Measurements from ENCODE around the gene CFAP251. TPM values are rescaled to one million over a fixed set of nuclear protein-coding genes. Genes with fewer than 3 reads are reported as not detected.
A peak's percentile ranks its signal among the peaks of the same experiment; 100 is the strongest.

CFAP251 gene
- total and polyA plus RNA-seq, 2 of the 8 experiments (the other 6 are each of a cell fraction or from before 2014, with no cell fraction given): 1.8 to 2.9 TPM

DNA sequence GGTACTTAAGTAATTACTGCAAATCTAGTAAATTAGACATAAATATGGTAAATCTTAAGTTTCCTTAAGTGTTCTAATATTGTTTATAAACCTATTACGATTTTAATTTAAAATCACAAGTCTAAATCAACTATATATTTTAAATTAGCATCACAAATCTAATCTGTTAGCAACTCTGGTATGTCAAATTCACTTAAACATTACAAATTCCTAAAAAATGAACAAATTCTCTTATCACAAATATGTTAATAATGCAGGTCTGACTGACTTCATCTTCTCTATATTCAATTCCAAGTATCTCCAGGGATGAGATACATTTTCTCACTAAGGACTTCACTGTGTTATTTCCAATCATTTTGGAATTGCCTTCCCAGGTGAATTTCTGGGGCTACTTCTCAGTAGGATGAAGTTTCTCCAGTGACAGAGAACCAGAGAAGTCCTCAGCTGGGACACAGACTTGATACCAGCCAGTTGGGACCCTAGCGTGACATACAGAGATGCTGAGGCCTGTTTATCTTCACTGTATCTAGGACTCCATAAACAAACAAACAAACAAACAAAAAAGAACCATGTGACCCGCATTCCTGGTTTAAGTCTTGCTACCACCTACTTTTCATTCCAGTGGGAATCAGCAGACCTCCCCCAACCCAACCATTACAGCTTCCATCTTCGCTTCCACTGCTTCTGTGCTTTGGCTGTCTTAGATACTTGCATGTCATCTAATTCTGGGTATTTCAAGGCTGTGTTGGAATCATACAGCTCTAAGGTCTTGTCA is 21.8 kb downstream of the CFAP251 start:
- Histone ChIP-seq H3K79me2 (ENCODE audit: control insufficient read depth in 1 of 2, insufficient read depth in 2 of 2, low read length in 2 of 2) (no peaks in the 10 kb centered on the region), H3K18ac (ENCODE audit: extremely low read depth, low read length) (no peak overlapping the region), H3K4me2 (ENCODE audit: insufficient read depth in 1 of 2, low read depth in 2 of 2, low read length in 2 of 2) (no peak overlapping the region), H3K23me2 (ENCODE audit: low read depth, low read length) (no peaks in the 10 kb centered on the region), H3K56ac (replicated peaks; ENCODE audit: insufficient read length, low read depth, low read length) (no peak overlapping the region), H4K91ac (replicated peaks; ENCODE audit: insufficient read length, low read length) (no peak overlapping the region), H3K4me3 (ENCODE audit: extremely low read depth in 1 of 4, insufficient read depth in 2 of 4, low read depth in 3 of 4, low read length in 4 of 4) (no peak overlapping the region), H2BK5ac (ENCODE audit: low read depth, low read length) (0 out of 2 replicates have a peak overlapping the region, but pooled peaks have one; percentile 16), H2BK12ac (ENCODE audit: low read depth, low read length) (peak overlapping the region; percentile 77; the same call in 1 of the 2 replicates), H3K23ac (ENCODE audit: insufficient read length) (no peak overlapping the region), H2BK15ac (ENCODE audit: low read length) (no peak overlapping the region), H3K27ac (ENCODE audit: low read depth, low read length) (no peak overlapping the region), H4K20me1 (replicated peaks in 1 of 2; ENCODE audit: control insufficient read depth in 1 of 2, insufficient read depth in 2 of 2, low read length in 2 of 2) (no peaks in the 10 kb centered on the region), H4K8ac (ENCODE audit: extremely low read depth, insufficient read depth, low read length) (no peak overlapping the region), H2BK20ac (ENCODE audit: low read length) (no peak overlapping the region), H3K36me3 (ENCODE audit: control insufficient read depth in 2 of 4, insufficient read depth in 4 of 4, low read length in 3 of 4) (no peaks in the 10 kb centered on the region), H3K27me3 (replicated peaks in 1 of 4; ENCODE audit: control insufficient read depth in 3 of 4, extremely low read depth in 1 of 4, insufficient read depth in 3 of 4, low read length in 3 of 4) (no peaks in the 10 kb centered on the region), H3K9ac (replicated peaks in 1 of 4; ENCODE audit: extremely low read depth in 1 of 4, low read depth in 3 of 4, low read length in 3 of 4) (no peak overlapping the region), H2BK120ac (replicated peaks; ENCODE audit: low read depth, low read length) (no peak overlapping the region), H2AK5ac (ENCODE audit: low read depth, low read length) (no peak overlapping the region), H4K5ac (ENCODE audit: insufficient read length, low read depth, low read length) (no peak overlapping the region), H3K14ac (ENCODE audit: insufficient read length) (no peak overlapping the region), H3K4ac (replicated peaks; ENCODE audit: insufficient read length, low read depth, low read length) (no peak overlapping the region), H3K4me1 (replicated peaks in 1 of 4; ENCODE audit: control insufficient read depth in 3 of 4, insufficient read depth in 4 of 4, low read length in 3 of 4) (no peaks in the 10 kb centered on the region; a peak in 1 of 7 replicates), H2AFZ (ENCODE audit: low read length) (peak overlapping the region; percentile 39; the same call in 1 of the 2 replicates), H3K79me1 (ENCODE audit: low read depth, low read length) (no peaks in the 10 kb centered on the region), H3K9me3 (ENCODE audit: insufficient read depth in 2 of 2, low read depth in 1 of 2, low read length in 1 of 2) (no peaks in the 10 kb centered on the region; a peak in 1 of 4 replicates)
- DNase-seq (ENCODE audit: low read depth in 1 of 2, low spot score in 2 of 2) (no peak), FAIRE-seq (no peak)
- TF ChIP-seq KDM1A (IDR thresholded peaks at IDR 0.05; ENCODE audit: borderline replicate concordance, low read length) (no peak), EP300 (IDR thresholded peaks at IDR 0.05; ENCODE audit: borderline replicate concordance in 1 of 2, low read depth in 2 of 2, low read length in 2 of 2) (no peak), ASH2L (IDR thresholded peaks at IDR 0.05; ENCODE audit: low read length) (peak; percentile 46), TAF1 (IDR thresholded peaks at IDR 0.05; ENCODE audit: low read depth, low read length) (no peak), SP1 (IDR thresholded peaks at IDR 0.05; ENCODE audit: low read depth, low read length) (0 out of 2 replicates have a peak, but pooled peaks have one; percentile 28), TEAD4 (IDR thresholded peaks at IDR 0.05; ENCODE audit: low read depth, low read length) (peak; percentile 69)
- ChIA-PET CTCF (ENCODE audit: partially characterized antibody) (no interaction called here), POLR2A (ENCODE audit: partially characterized antibody) (interaction anchor here (1.1 to 1.2 kb wide), 3 partner anchors 13 to 22 kb away, joined by 3 read pairs; partner anchors contain the start of gene CFAP251)
- WGBS, 2 experiments (ENCODE audit: extremely low coverage in 1 of 2, insufficient coverage in 1 of 2, insufficient read length in 1 of 2, insufficient replicate concordance in 2 of 2, low coverage in 1 of 2, low lambda C conversion rate in 2 of 2, missing lambda C conversion rate in 1 of 2): 86% methylated on average over 4 of the region's 4 CpGs; no CpG with 5 or more reads in 1 of the 2 experiments

Data from H1 (cell line).